NB4 (cell line): ENCODE measurements around the gene SH3D19.

Experiments
- DNase-seq: peaks from one replicate; pipeline ENCODE4 v3.0.0; 2010; ENCODE audit warnings: low read depth
- H3K4me3 ChIP-seq: one replicate; pipeline ENCODE4 v1.5.1; 2011; ENCODE audit warnings: mild to moderate bottlenecking, low read depth, low read length, moderate library complexity
- CTCF ChIP-seq: IDR thresholded peaks from one replicate; pipeline ENCODE4 v1.5.1; 2012; ENCODE audit warnings: low read depth, low read length
- MAX ChIP-seq: IDR thresholded peaks from 2 replicates; pipeline ENCODE4 v1.6.1; 2011; ENCODE audit warnings: low read depth, low read length
- MYC ChIP-seq: IDR thresholded peaks from 2 replicates; pipeline ENCODE4 v1.6.1; 2011; ENCODE audit warnings: low read depth, low read length
- POLR2A ChIP-seq: IDR thresholded peaks from 2 replicates; pipeline ENCODE4 v1.6.1; 2011; ENCODE audit warnings: mild to moderate bottlenecking; ENCODE audit not compliant: insufficient read length; ENCODE audit errors: extremely low read depth

SH3D19 gene

GRCh38 chr4:151358266-151358665 lies 32.9 kb upstream of the SH3D19 start:
- TF ChIP-seq MAX, result no peak
- no peak for TF ChIP-seq POLR2A
- TF ChIP-seq CTCF, result no peak
- TF ChIP-seq MYC, result no peak
- H3K4me3 ChIP-seq, result no peak overlapping the region
- DNase-seq, result no peak

GRCh38 chr4:151356510-151356909 lies 31.1 kb upstream of the SH3D19 start:
- no peak for TF ChIP-seq MYC
- no peak for TF ChIP-seq CTCF
- no peak for TF ChIP-seq MAX
- TF ChIP-seq POLR2A, result no peak
- no peak overlapping the region for H3K4me3 ChIP-seq
- peak; percentile 1 for DNase-seq

- DNase-seq, result no peak
- no peak for TF ChIP-seq CTCF
- TF ChIP-seq POLR2A, result no peak
- no peak for TF ChIP-seq MYC
- TF ChIP-seq MAX, result no peak
- H3K4me3 ChIP-seq, result no peak overlapping the region
These were observed 29.8 kb upstream of the SH3D19 start for GRCh38 chr4:151355155-151355554.

GRCh38 chr4:151347490-151348235 lies 22.3 kb upstream of the SH3D19 start:
- no peak overlapping the region for H3K4me3 ChIP-seq
- no peak for TF ChIP-seq CTCF
- no peak for TF ChIP-seq POLR2A
- TF ChIP-seq MAX, result no peak
- TF ChIP-seq MYC, result no peak
- no peak for DNase-seq

- DNase-seq, result no peak
- no peak overlapping the region for H3K4me3 ChIP-seq
- TF ChIP-seq MYC (no peak), MAX (no peak), POLR2A (no peak), CTCF (no peak)
These were observed 19.5 kb upstream of the SH3D19 start for GRCh38 chr4:151344948-151345347.
